ENCODE data around the gene CWC25.

Gene CWC25

GRCh38 chr17:38762231-38762630 lies 62.9 kb downstream of the CWC25 start:
- DNase-seq (ENCODE audit: low read depth): no peak
- H3K4me3 ChIP-seq (replicated peaks; ENCODE audit: low read depth, low read length): no peak overlapping the region
- TF ChIP-seq CTCF (IDR thresholded peaks at IDR 0.05; ENCODE audit: low read length, missing control alignments): no peak

DNA sequence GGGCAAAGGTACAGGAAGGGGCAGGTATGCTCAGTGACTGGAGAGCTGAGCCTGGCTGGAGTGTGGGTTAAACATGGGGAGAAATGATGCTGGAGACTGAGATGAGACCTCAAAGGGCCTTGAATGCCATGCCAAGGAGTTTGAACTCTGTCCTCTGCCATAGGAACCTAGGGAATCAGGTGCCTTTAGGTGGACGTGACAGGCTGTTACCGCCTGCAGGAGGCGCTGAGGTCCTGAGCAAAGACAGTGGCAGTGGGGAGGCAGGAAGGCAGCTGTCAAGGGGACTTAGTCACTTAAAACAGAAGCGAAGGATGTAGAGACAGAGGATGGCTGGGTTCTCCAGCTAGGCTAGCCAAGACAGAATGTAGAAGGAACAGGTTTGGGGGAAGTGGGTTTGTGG lies 63.5 kb downstream of the CWC25 start:
- H3K4me3 ChIP-seq (replicated peaks; ENCODE audit: low read depth, low read length): no peak overlapping the region
- peak; percentile 43 for DNase-seq (ENCODE audit: low read depth)
- TF ChIP-seq CTCF (IDR thresholded peaks at IDR 0.05; ENCODE audit: low read length, missing control alignments): peak; percentile 46

- no peak for DNase-seq (ENCODE audit: low read depth)
- TF ChIP-seq CTCF (IDR thresholded peaks at IDR 0.05; ENCODE audit: low read length, missing control alignments): no peak
- H3K4me3 ChIP-seq (replicated peaks; ENCODE audit: low read depth, low read length): peak overlapping the region; percentile 99
These were observed 72.0 kb downstream of the CWC25 start for GRCh38 chr17:38753071-38753506.

DNA sequence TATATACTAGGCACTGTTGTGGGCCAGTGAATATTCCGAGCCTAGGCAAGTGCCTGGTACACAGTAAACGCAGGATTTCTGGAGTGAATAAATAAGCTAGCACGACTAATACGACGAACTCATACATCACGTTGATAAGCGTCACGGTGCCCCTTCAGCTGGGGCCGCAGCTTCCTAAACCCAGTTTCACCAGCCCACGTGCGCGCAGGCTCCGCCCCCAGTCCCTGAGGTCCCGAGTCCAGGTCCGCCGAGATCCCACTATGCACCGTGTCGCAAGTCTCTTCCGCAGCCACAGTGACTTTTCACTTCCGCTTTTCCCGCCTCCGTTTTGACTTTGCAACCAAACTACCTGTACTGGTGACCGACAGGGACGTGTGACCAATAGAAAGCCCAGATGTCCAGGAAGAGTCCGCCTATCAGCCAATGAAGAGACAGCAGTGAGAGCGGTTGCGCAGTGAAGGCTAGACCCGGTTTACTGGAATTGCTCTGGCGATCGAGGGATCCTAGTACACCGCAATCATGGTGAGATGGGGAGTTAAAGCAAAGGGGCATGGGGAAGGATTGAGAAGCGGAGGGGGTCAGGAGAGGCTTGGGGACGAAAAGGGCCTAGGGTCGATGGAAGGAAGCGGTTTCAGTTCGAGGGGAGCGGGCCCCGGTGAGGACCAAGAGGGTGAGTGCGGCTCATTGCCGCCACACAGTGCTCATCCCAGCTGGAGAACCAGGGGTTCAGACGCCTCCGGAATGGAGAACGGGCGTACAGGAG lies 72.6 kb downstream of the CWC25 start, which contains the start of gene PSMB3:
TSS of gene PSMB3 (plus strand) at position 434 of the 763 bp plus-strand sequence. CDS start at position 520, 86 bp downstream.
- no peak for TF ChIP-seq CTCF (IDR thresholded peaks at IDR 0.05; ENCODE audit: low read length, missing control alignments)
- peak; percentile 100 for DNase-seq (ENCODE audit: low read depth)
- H3K4me3 ChIP-seq (replicated peaks; ENCODE audit: low read depth, low read length): peak within 1 kb of the TSS; percentile 99

- DNase-seq (ENCODE audit: low read depth): peak; percentile 90
- no peak for TF ChIP-seq CTCF (IDR thresholded peaks at IDR 0.05; ENCODE audit: low read length, missing control alignments)
- H3K4me3 ChIP-seq (replicated peaks; ENCODE audit: low read depth, low read length): peak overlapping the region; percentile 99
These were observed 73.3 kb downstream of the CWC25 start for GRCh38 chr17:38751808-38752307.

GRCh38 chr17:38751144-38751807 lies 73.8 kb downstream of the CWC25 start:
- peak overlapping the region; percentile 99 for H3K4me3 ChIP-seq (replicated peaks; ENCODE audit: low read depth, low read length)
- no peak for DNase-seq (ENCODE audit: low read depth)
- TF ChIP-seq CTCF (IDR thresholded peaks at IDR 0.05; ENCODE audit: low read length, missing control alignments): no peak

Data from fibroblast of pulmonary artery (primary cell).